HUES6 (cell line): ENCODE data around the gene AGPAT2.

ENCODE experiments used
- H3K27ac ChIP-seq: 2 replicates; pipeline ENCODE4 v1.7.0; 2013; ENCODE audit warnings: low read depth, mild to moderate bottlenecking, low read length, inconsistent platforms
- H3K27me3 ChIP-seq: 2 replicates; pipeline ENCODE4 v1.6.1; 2013; ENCODE audit warnings: low read length; ENCODE audit not compliant: control insufficient read depth, insufficient read depth
- H3K36me3 ChIP-seq: 2 replicates; pipeline ENCODE4 v1.6.1; 2013; ENCODE audit warnings: low read length; ENCODE audit not compliant: control insufficient read depth, insufficient read depth
- H3K4me1 ChIP-seq: 2 replicates; pipeline ENCODE4 v1.6.1; 2013; ENCODE audit warnings: low read length; ENCODE audit not compliant: control insufficient read depth, insufficient read depth
- H3K4me3 ChIP-seq: 2 replicates; pipeline ENCODE4 v1.5.1; 2013; ENCODE audit warnings: low read depth, low read length
- H3K9ac ChIP-seq: one replicate; pipeline ENCODE4 v1.6.1; 2013; ENCODE audit warnings: mild to moderate bottlenecking, low read length
- H3K9me3 ChIP-seq: 2 replicates; pipeline ENCODE4 v1.6.1; 2013; ENCODE audit warnings: low read depth, low read length; ENCODE audit not compliant: control insufficient read depth, insufficient read depth

Gene AGPAT2

DNA sequence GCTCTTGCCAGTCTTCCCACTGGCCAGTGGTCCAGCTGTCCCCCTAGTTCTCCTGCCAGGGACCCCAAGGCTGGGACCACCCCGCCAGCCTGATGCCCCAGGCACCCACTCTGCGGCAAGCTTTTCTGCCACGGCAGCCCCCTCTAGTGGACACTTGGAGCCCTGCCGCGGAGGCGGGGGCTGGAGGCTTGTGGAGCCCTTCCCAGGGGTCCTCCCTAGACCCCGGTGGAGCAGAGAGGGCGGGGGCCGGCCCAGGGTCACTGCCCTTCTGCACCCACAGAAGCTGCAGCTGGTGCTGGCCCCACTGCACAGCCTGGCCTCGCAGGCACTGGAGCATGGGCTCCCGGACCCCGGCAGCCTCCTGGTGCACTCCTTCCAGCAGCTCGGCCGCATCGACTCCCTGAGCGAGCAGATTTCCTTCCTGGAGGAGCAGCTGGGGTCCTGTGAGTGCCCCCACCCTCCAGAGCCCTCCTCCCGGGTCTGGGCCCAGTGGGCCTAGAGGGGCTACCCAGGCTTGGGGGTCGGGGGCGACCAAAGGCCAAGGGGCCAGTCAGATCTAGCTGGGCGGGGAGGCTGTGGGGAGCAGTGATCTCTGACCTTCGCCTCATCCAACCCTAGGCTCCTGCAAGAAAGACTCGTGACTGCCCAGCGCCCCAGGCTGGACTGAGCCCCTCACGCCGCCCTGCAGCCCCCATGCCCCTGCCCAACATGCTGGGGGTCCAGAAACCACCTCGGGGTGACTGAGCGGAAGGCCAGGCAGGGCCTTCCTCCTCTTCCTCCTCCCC is 15.4 kb downstream of the AGPAT2 start:
- Histone ChIP-seq H3K9me3 (no peaks in the 10 kb centered on the region), H3K36me3 (peaks cover 6% of the 10 kb centered on the region; the same call in 1 of the 2 replicates), H3K4me1 (peaks cover 4% of the 10 kb centered on the region; the same call in 1 of the 2 replicates), H3K9ac (no peak overlapping the region), H3K4me3 (no peak overlapping the region), H3K27me3 (no peaks in the 10 kb centered on the region), H3K27ac (no peak overlapping the region)

DNA sequence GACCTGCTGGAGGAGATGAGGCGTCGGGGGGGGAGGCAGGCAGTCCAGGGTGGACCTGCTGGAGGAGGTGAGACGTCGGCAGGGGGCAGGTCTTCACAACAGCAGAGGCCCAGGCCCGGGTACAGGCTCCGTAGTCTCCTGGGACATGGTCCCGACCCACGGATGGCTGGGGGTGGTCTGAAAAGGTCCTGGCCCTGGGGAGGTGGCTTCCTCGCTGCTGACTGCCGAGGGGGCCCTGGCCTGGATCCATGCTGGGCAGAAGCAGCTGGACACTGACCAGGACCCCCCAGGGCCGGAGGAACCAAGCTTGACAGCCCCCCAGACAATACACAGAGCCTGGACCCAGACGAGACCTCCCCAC is 16.0 kb downstream of the AGPAT2 start:
- Histone ChIP-seq H3K27me3 (peaks cover 4% of the 10 kb centered on the region; the same call in 1 of the 2 replicates), H3K4me1 (peaks cover 4% of the 10 kb centered on the region; the same call in 1 of the 2 replicates), H3K9ac (no peak overlapping the region), H3K27ac (no peak overlapping the region), H3K4me3 (no peak overlapping the region), H3K9me3 (no peaks in the 10 kb centered on the region), H3K36me3 (peaks cover 6% of the 10 kb centered on the region; the same call in 1 of the 2 replicates)

DNA sequence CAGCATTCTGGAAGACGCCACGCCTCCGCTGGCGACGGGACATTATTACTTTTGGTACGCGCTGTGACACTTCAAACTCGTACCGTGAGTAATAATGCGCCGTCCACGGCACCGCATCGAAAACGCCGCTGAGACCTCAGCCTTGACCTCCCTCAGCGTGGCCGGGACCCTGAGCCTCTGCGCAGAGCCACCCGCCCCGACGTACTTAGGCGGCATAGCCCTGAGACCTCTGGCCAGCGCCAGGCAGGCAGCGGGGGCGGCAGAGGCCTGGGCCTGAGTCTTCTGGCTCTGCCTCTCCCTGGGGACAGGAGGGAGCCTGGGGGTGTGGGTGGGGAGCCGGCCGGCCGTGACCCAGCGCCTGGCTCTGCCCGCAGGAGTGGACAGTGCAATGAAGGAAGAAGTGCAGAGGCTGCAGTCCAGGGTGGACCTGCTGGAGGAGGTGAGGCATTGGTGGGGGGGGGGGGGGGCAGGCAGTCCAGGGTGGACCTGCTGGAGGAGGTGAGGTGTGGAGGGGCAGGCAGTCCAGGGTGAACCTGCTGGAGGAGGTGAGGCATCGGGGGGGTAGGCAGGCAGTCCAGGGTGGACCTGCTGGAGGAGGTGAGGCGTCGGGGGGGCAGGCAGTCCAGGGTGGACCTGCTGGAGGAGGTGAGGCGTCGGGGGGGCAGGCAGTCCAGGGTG is 16.5 kb downstream of the AGPAT2 start:
- H3K4me3 ChIP-seq = no peak overlapping the region
- H3K27ac ChIP-seq = no peak overlapping the region
- peaks cover 4% of the 10 kb centered on the region; the same call in 1 of the 2 replicates for H3K4me1 ChIP-seq
- H3K9ac ChIP-seq = no peak overlapping the region
- H3K9me3 ChIP-seq = no peaks in the 10 kb centered on the region
- peaks cover 4% of the 10 kb centered on the region; the same call in 1 of the 2 replicates for H3K27me3 ChIP-seq
- H3K36me3 ChIP-seq = peaks cover 6% of the 10 kb centered on the region; the same call in 1 of the 2 replicates

DNA sequence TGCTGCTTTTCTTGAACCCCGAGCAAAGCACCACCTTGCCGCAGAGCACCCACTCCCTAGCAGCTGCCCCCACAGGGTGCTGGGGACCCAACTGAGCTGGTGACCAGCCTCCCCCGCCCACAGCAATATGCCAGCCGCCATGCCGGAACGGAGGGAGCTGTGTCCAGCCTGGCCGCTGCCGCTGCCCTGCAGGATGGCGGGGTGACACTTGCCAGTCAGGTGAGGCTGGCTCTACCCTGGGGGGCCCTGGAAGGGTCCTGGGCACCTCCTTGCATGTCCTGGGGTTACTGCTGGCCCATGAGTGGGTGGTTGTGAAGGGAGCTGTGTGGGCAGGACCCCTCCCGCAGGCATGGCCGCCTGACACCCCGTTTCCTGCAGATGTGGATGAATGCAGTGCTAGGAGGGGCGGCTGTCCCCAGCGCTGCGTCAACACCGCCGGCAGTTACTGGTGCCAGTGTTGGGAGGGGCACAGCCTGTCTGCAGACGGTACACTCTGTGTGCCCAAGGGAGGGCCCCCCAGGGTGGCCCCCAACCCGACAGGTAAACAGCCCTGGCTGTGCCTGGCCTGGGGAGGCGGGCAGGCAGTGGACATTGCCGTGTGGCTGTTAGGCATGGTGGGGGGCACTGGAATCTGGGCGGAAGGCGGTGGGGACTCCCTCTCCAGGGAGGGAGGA is 17.3 kb downstream of the AGPAT2 start:
- H3K4me1 ChIP-seq = peaks cover 6% of the 10 kb centered on the region
- H3K27ac ChIP-seq = no peak overlapping the region
- H3K36me3 ChIP-seq = peaks cover 6% of the 10 kb centered on the region; the same call in 1 of the 2 replicates
- peaks cover 7% of the 10 kb centered on the region; the same call in 1 of the 2 replicates for H3K27me3 ChIP-seq
- H3K9me3 ChIP-seq = no peaks in the 10 kb centered on the region
- H3K4me3 ChIP-seq = no peak overlapping the region
- H3K9ac ChIP-seq = no peak overlapping the region

DNA sequence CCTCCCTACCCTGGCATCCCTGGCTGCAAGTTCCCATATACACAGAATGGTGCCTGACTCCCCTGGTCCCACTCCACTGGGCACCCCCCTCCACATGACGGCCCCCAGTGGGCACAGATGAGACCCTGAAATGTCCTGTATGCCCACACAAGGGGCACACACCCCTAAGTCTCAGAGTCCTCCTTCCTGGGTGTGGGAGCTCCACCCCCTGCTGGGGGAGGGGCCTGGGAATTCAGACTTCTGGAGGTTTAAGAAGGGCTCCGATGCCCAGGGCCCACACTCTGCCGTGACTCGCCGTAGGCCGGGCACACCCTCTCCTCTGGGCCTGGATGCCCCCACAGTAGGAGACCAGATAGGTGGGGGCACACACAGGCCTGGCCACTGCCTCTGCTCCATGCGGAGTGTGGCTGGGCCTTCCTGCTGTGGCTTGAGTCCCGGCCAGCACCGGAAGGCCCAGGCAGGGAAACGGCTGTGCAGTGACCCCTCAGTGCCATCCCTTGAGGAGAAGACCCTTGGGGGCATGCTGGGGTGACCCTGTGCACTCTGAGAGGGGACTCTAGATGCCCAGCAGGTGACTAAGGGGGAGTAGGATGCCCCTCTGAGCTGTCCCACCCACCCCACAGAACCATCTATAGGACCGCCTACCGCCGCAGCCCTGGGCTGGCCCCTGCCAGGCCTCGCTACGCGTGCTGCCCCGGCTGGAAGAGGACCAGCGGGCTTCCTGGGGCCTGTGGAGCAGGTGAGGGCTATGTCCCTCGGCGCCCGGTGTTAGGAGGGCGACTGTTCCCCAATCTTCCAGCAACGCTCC is 18.1 kb downstream of the AGPAT2 start:
- H3K9me3 ChIP-seq = no peaks in the 10 kb centered on the region
- no peak overlapping the region for H3K9ac ChIP-seq
- H3K27ac ChIP-seq = no peak overlapping the region
- H3K27me3 ChIP-seq = peaks cover 12% of the 10 kb centered on the region; the same call in 1 of the 2 replicates
- H3K4me1 ChIP-seq = peaks cover 5% of the 10 kb centered on the region
- H3K4me3 ChIP-seq = no peak overlapping the region
- peaks cover 4% of the 10 kb centered on the region; the same call in 1 of the 2 replicates for H3K36me3 ChIP-seq

DNA sequence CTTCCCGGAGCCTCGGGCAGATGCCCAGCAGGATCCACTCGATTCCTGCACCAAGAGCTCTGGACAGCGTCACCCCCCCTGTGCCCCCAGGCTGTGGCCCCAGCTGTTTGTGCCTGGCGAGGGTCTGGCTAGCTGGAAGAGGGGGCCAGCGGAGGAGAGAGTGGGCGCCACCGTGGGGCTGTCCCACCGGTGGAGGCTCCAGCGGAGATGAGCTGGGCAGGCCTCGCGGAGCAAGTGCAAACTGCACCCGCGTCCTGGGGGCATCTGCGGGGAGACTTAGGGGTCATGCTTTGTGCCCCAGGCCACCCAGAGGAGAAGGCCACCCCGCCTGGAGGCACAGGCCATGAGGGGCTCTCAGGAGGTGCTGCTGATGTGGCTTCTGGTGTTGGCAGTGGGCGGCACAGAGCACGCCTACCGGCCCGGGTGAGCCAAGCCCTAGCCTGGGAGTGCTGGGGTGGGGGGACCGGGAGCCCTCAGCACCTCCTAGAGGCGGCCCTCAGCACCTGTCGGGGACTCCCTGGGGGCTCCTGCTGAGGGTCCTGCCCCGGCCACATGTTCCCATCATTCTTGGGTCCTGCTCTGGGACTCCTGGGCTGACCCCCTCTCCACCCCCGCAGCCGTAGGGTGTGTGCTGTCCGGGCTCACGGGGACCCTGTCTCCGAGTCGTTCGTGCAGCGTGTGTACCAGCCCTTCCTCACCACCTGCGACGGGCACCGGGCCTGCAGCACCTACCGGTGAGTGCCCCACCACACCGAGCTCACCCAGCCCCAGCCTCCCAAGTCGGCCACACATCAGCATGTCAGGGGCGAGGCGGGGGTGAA is 19.1 kb downstream of the AGPAT2 start:
- Histone ChIP-seq H3K27me3 (peaks cover 12% of the 10 kb centered on the region; the same call in 1 of the 2 replicates), H3K4me3 (no peak overlapping the region), H3K36me3 (peaks cover 4% of the 10 kb centered on the region; the same call in 1 of the 2 replicates), H3K9me3 (no peaks in the 10 kb centered on the region), H3K4me1 (peaks cover 5% of the 10 kb centered on the region), H3K9ac (no peak overlapping the region), H3K27ac (no peak overlapping the region)

DNA sequence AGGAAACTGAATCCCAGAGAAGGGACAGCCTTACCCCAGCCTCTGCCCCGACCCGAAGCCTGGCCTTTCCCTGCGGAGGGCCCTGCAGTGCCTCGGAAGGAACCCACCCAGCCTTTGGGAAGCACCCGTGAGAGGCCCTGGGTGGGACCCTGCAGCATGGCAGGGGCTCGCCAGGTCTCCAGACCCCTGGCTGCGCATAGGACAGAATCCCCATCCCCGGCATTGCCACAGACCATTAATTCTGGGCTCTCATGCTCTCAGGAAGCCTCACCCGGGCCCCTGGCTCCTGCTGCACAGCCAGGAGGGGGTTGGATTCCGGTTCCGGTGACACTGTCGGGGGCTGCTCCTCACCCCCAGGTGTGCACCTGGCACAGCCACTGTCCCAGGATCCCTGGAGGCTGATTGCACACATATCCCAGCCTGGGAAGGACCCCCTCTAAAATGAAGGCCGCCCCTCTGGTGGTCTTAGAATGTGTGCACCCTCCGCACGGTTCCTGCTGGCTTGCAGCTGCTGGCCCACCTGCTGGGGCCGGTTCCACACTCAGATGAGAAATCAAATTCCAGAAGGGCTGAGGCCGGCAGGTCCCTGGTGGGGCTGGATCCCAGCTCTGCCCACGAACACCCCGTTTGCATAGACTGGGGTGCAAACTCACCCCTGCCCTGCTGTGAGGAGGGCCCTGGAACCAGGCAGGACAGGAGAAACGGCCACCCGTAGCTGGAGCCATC is 19.9 kb downstream of the AGPAT2 start:
- peaks cover 5% of the 10 kb centered on the region for H3K4me1 ChIP-seq
- peaks cover 12% of the 10 kb centered on the region; the same call in 1 of the 2 replicates for H3K27me3 ChIP-seq
- no peak overlapping the region for H3K9ac ChIP-seq
- no peak overlapping the region; the same call in 1 of the 2 replicates for H3K4me3 ChIP-seq
- no peaks in the 10 kb centered on the region for H3K9me3 ChIP-seq
- no peaks in the 10 kb centered on the region for H3K36me3 ChIP-seq
- no peak overlapping the region for H3K27ac ChIP-seq

DNA sequence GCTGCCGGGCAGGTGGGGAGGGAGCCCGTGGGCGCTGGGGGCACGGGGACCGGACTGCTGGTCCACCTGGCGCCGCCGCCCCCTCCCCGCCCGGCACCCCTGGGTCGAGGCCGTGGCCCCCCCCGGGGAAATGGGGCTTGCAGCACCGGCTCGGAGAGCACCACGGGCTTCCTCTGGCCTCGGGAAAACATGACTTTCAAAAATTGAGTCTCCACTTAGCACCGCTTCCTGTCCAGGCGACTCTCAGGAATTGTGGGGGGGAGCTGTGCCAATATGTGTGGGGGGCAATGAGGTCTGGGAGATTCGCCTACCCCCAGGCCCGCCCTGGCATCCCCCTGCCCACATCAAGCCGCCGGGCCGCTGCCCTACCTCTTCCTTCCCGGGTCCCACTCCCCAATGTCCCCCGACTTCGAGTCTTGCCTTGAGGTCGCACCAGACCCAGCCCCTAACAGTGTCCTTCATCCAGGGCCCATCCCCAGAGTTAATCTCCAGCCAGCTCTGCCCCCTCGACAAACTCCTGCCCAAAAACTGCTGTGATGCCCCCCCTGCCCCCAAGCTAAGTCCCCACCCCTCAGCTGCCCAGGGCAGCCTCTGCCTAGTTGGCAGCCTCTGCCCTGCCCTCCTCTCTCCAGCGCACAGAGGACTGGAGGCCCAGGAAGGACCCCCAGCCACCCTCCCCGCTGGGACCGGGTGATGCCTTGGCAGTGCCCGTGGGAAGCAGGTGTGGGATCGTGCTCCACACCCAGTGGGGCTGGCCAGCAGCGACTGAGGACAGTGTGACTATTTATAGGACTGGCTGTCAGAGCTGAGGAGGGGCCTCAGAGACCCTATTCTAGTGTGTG is 20.7 kb downstream of the AGPAT2 start:
- H3K9me3 ChIP-seq = no peaks in the 10 kb centered on the region
- H3K27me3 ChIP-seq = peaks cover 12% of the 10 kb centered on the region; the same call in 1 of the 2 replicates
- peaks cover 5% of the 10 kb centered on the region for H3K4me1 ChIP-seq
- H3K9ac ChIP-seq = no peak overlapping the region
- peak overlapping the region; percentile 61 for H3K4me3 ChIP-seq
- H3K27ac ChIP-seq = no peak overlapping the region
- H3K36me3 ChIP-seq = no peaks in the 10 kb centered on the region
